GM21619 (cell line): Measurements from ENCODE around the gene TMEM108.

Source experiments
- ATAC-seq: cut with Tn5 transposase; IDR thresholded peaks from one replicate; pipeline ENCODE4 v1.9.1; 2021; ENCODE audit not compliant: unreplicated experiment

Gene TMEM108

DNA sequence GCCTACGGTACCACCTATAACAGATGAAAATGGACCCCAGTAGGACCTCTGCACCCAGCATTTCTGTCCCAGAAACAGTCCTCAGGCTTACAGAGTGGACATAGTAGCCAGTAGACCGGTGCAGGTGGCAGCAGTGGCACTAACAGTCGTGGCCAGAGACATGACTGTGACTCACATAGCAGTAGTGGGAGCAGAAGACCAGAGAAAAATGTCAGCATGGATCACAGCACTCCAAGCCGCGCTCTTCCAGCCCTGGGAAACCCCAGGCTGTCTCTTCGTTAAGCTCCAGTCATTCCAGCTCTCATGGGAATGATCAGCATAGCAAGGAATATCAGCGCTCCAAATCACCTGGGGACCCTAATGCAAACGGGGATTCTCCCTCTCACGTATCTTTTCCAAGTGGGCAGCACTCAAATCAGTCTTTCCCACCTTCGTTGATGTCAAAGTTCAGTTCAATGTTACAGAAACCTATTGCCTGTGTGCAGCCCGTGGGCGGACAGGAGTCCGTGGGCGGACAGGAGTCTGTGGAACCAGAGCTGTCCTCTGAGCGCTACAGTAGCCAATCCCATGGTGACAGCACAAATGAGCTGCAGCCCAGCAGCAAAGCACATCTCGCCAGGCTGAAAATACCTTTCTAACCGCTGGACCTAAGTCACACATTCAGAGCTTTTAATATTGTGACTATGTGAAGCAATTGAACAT is 372.2 kb downstream of the TMEM108 start:
- ATAC-seq, result no peak

DNA sequence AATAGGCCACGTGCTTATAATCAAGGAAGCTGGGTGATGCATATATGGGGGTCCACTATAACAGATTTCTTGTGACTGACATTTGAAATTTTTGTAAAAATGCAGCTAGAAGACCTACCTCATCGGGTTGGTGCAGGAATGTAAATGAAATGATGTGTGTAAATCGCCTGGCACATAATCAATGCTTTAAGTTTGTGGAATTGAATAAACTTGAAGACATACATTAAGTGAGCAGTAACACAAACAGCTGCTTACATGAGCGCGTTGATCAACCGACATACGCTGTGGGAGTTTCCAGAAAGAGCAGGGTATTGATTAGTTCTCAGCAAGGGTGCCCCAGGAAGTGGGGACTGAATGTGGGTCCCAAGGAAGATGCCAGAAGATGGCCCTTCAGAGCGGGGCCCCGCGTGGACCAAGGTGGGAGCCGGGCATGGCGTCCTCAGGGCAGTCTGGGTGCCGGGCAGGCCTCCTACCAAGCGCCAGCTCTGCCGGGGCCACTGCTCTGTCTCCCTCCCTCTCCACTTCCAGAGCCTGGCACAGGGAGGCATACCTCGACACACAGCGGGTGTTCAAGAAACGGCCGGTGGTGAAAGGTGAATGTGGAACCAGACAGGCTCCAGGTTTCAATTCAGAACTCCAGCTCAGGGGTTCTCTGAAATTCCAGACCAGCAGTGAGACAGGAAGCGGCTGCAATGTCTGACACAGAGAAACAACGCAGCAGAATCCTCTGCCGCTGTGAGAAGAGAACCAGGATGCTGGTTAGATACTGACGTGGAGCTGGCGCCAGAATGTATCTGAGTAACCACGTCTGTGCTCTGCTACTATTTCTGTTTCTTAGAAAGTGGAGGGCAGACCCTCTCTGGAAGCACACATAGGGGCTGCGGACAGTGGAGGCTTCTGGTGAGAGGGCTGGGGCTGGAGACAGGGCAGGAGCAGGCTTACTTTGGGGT is 374.3 kb downstream of the TMEM108 start:
- ATAC-seq, result no peak

DNA sequence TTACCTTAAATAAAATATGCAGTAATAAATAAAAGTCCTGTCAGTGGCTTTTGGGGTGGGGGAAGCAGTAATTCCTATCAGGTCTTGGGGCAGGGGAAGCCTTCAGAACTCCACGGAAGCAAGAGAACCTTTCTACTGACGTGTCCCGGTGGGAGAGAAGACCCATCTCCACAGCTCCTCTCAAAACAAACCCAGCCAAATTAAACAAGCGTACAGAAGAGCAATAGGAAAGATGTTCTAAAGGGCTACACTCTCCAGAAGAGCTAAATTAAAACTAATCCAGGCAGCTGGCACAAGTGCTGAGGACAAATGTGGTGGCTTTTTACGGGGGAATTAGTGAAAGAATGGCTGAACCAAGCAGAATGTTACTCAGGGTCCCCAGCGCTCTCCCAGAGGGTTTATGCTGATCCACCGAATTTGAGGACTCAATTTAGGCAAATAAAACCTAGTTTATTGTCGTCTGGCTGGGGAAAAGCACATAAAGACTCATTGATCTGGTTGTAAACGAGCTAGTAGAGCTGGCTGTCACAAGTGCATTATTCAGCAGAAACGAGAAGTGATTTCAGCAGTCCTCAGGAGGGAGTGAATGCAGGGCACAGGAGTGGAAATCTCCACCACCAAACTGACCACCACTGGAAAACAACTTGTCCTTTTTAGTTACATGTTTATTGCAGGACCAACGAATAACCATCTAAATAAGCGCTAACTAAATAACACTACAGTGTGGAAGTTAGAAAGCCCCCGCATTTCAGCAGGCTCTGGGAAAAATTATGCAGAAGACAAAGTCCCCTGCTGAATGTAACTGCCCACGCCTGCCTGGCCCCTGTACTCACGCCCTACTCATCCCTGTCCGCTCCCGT is 375.2 kb downstream of the TMEM108 start:
- no peak for ATAC-seq

DNA sequence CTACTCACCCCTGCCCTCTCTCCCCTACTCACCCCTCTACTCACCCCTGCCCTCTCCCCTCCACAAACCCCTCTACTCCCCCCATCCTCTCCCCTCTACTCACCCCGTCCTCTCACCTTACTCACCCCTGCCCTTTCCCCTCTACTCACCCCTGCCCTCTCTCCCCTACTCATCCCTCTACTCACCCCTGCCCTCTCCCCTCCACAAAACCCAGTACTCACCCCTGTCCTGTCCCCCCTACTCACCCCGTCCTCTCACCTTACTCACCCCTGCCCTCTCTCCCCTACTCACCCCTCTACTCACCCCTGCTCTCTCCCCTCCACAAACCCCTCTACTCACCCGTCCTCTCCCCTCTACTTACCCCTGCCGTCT is 375.8 kb downstream of the TMEM108 start:
- ATAC-seq, result no peak

DNA sequence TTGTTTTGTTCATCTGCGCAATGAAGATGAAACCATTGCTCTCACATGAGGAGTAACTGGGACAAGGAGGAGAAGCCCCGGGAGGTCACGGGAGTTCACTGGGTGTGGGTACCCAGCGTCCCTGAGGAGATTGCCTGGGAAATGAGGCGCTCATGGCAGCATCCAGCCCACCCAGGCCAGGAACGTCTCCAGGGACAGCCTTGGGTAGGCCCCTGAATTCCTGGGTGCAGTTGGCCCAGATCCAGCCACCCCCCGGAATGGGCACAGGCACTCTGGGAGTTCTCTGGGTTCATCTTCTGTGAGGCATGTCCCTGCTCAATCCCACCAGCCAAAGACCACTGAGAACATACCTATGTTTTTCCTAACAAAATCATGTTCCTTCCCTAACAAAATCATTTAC is 380.2 kb downstream of the TMEM108 start:
- no peak for ATAC-seq

DNA sequence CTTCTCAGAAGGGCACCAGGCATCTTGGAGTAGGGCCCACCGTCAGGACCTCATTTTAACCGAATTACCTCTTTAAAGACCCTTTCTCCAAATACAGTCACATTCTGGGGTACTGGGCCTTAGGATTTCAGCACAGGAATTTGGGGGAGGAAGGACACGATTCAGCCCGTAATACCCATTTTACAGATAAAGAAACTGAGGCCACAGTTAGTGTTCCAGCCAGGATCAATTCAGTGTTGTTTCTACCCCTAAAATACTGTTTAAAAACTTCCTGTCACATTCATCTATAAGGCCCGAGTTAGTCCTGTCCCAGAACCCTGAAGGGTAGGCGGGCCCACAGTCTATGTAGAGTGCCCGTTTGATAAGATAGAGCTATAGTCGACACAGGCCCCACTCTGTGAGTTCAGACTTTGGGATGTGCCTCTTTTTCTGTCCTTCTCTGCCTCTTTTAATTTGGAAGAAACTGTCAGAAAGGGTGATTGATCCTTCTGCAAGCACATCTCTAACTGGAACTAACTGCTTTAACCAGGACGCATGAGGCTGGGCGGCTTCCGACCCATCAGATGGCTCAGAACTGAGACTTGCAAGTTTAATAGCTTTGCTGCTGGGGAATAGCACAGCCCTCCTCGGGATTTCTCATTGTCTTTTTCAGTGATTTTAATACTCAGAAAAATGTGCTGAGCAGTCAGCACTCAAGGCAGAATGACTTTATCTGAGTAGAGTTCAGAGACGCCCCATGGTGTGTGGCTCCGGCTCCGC is 381.1 kb downstream of the TMEM108 start:
- no peak for ATAC-seq

DNA sequence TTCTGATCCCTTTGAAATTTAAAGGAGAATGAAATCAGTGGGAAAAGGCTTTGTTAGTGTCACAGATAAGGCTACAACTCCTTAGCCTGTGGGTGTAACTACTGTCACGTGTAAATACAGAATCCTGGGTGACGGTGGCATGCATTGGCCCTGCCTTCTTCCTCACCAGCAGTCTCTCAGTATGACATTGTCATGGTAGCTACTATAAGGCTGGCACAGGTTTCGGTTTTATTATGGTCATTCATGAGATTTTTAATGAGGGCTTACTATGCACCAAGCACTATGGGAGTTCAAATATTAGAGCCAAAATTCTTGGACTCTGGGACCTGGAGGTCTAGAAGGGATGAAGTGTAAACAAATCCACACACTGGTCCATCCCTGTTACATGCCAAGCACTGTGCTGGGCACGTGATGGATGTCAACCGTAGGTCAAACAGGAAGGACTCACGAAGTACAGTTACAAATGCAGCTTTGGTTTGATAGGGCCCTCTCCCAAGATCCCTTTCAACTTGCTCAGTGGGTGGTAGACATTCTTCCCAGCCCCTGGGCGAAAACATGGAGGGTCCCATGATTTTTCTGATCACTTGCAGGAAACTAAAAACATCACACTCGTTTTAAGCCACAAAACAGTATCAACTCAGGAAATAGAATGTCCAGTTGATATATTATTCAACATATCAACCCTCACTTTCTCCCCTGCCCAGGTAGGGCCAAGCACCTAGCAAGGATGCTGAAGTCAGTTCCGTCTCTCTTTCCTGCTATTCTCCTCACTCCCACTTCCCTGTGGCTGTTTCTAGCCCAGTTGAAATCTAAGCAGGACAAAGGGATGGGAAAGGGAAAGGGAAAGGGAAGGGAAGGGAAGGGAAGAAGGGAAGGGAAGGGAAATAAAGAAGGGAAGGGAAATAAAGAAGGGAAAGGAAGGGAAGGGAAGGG is 387.0 kb downstream of the TMEM108 start:
- peak; percentile 54 for ATAC-seq

DNA sequence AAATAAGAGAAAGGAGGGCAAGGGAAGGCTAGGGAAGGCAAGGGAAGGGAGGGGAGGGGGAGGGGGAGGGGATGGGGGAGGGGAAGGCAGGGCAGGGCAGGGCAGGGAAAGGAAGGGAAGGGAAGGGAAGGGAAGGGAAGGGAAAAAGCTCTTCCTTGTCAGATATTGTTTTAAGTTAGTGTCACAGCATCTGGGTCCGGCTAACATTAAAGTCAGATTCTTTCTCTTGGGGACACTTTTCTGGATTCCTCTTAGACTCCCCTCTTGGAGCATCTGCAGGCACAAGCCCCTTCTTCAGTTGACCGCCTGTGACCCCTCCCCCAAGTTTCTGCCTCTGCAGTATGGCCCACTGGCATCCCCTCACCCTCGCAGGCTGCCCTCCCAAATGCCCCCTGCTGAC is 387.7 kb downstream of the TMEM108 start:
- ATAC-seq, result no peak

DNA sequence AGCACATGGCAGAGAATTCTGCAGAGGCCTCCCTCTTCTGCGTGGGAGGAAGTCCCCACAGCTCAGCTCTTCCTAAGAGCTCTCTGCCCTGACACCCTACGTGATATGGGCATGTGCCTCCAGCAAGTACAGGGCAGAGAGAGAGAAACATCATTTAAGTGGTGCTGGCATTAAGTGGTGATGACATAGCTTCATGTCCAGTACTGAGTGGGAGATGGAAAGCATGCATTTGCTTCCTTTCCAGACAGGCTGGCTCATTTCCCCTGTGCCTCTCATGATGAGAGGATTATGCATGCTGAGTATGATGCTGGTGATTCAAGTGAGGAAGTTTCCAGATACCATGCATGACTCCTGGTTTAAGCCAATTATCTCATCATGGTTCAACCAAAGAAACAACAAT is 388.5 kb downstream of the TMEM108 start:
- no peak for ATAC-seq

DNA sequence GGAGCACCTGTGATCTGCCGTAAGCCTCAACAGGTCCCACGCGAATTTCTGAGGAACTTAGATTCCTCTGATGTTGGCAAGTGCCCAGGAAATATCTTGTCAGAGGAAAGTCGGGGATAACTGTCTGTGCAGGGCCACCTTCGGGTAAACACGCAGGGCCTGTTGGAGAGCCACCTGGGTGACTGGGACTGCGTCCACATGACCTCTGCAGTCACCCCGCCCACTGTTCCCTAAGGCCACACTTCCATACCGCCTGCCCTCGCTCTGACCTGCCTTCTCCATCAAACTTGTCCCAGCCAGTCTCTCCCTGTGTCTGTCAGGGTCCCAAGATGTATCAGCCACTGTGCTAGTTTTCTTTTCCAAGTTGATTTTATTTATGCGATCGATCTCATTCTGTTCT is 390.4 kb downstream of the TMEM108 start:
- ATAC-seq, result no peak

DNA sequence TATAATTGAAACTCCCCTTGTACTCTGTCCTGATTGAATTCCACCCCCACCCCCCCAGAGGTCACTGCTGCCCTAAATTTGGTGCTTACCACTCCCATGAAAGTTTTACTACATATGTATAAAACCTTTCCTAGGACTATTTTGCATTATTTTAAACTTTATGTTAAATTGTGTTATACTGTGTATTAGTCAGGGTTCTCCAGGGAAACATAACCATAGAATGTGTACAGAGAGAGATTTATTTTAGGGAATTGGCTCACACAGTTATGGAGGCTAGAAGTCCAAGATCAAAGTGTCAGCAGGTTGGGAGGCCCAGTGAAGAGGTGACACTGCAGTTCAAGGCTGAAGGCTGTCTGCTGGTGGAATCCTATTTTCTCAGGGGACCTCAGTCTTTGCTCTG is 390.9 kb downstream of the TMEM108 start:
- ATAC-seq, result no peak

DNA sequence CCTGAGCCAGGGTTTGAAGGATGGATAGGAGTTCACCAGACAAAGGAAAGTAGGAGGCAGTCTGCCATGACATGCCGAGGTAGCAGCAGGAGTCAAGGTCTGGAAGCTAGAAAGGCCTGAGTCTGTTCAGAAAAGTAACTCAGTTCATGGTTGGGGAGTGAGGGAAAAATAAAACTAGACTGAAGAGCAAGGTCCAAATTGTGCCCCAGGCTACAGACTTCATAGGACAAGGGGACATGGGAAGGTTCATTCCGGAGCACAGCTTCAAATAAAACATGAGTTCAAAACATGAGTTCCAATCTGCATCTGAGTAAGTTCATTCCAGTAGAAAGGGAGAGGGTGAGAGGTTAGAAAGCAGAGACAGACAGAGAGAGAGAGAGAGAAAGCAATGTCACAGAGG is 401.4 kb downstream of the TMEM108 start:
- ATAC-seq, result no peak

DNA sequence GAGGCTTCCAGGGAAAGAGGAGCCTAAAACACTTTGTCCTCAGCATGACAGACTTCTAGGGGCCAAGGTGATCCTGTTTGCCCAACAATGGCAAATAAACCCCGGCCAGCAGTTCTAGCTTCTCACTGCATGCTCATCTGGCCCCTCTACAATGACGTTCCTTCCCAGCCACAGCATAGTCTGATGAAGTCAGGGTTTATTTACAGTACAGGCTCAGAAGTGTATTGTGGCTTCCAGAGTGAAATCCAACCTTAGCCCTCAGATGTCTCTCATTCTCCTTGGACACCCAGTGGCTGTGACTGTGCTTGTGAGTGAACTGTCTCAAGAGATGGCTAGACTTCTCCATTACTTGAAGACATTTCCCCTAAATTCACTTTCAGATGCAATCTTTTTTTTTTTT is 402.5 kb downstream of the TMEM108 start:
- no peak for ATAC-seq

DNA sequence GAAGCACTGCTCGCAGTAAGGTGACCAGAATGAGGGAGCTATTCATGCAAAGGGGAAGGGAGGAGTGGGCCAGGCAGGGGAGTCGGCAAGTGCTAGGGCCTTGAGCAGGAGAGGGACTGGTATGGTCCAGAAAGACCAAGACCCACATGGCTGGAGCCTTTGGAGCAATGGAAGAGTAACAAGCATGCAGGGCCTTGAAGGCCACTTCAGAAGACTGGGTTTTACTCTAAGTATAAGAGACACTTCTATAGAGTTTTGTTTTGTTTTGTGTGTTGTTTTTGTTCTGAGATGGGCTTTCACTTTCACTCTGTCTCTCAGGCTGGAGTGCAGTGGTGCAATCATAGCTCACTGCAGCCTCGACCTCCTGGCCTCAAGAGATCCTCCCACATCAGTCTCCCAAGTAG is 403.7 kb downstream of the TMEM108 start:
- ATAC-seq, result peak; percentile 78

DNA sequence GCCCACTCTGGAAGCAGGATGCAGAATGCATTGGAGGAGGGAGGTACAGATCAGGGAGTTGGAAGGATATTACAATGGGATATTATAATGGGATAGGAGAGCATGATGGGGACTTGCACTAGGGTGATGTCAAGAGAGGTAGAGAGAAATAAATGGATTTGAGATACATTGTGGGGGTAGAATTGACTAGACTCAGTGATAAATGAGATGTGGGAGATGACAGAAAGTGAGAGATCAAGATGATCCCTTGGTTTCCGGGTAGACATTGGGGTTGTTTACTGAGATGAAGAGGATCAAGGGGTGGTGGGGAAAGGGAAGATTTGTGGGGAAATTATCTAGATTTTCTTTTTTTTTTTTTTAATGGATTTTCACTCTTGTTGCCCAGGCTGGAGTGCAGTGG is 404.3 kb downstream of the TMEM108 start:
- no peak for ATAC-seq

DNA sequence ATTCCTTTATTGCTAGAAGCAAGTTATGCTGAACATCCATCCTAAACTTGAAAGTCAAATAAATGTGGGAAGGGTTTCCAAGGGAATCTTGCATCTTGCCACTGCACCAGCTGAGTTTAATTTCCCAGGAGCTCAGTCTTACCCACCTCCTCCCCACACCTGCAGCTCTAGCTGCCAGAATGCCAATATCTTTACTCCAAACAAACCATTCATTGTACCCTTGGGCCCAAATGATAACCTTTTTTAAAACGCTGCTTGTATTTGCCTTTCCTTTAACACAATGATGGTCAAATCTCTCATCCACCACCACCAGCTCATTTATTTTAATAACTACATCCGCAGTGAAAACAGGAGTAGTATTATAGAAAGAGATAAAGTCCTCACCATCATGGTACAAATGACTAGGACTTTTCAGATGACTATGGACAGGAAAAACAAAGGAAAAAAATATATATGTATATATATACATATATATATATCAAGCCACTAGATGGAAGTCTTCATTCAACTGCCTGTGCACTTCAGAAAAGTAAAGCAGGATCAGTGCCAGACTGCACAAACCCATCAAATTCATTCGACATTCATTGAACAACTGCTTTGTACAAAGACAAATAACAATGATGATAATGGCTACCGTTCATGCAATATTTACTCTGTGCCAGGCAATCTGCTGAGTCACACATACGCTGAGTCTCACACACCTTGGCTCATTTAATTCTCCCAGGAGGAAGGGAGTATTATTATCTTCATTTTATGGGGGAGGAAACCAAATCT is 405.6 kb downstream of the TMEM108 start:
- no peak for ATAC-seq

DNA sequence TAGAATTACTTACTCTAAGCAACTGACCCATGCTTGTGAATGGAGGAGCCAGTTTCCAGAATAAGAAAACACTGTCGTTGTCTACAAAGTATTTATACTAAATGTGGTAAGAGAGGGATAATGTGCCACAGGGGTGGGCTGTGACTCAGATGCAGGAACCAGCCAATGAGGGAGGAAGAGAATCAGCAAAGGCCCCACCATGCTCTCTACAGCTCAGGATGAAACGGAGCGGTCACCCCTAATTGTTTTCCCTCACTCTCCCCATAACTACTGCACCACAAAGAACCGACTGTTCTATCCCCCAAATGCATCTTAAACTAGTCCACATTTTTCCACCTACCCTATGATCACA is 406.2 kb downstream of the TMEM108 start:
- ATAC-seq, result no peak

DNA sequence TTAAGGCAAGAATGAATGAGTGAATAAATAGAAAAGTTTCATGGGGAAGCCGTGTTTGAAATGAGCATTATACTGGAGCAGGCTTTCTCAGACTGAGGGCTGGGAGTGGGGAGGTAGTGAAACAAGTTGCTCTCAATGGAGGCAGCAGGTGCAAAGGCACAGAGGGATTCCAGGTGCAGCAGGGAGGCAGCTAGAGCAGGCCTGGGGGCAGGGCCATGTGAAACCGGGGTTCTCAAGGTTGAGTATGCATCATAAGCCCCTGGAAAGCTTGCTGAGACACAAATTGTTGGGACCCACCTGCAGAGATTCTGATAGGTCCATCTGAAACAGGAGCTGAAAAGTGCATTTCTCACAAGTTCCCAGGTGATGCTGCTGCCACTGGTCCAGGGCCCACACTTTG is 406.9 kb downstream of the TMEM108 start:
- no peak for ATAC-seq
